ENCODE results near the gene CCDC15. TPM values are rescaled to one million over a fixed set of nuclear protein-coding genes. Genes with fewer than 3 reads are reported as not detected.

CCDC15 gene
- total RNA-seq, 1 experiment from 2014 or later: 2.8 TPM

- Mint-ChIP-seq H3K4me1 (no peaks in the 10 kb centered on the region), H3K36me3 (ENCODE audit: insufficient read depth in 1 of 3, low read depth in 3 of 3) (peaks cover 0 to 4% (median 0%) of the 10 kb centered on the region in 3 experiments; a peak in 1 of 7 replicates), H3K4me3 (no peak overlapping the region), H3K27me3 (ENCODE audit: low read depth) (no peaks in the 10 kb centered on the region), H3K27ac (no peak overlapping the region), H3K9me3 (peaks cover 0 to 3% of the 10 kb centered on the region in 2 experiments; a peak in 1 of 5 replicates)
- Histone ChIP-seq H2AFZ (ENCODE audit: low read length) (no peak overlapping the region), H3K4me2 (ENCODE audit: insufficient read depth, insufficient read length, low read length) (no peak overlapping the region), H2BK120ac (ENCODE audit: low read depth, low read length, poor library complexity, severe bottlenecking) (no peak overlapping the region), H4K91ac (ENCODE audit: insufficient read length, low read depth, low read length) (no peak overlapping the region), H2BK20ac (ENCODE audit: low read depth, low read length, poor library complexity, severe bottlenecking) (no peak overlapping the region), H3K18ac (ENCODE audit: insufficient read length, low read depth, low read length) (no peak overlapping the region), H3K27ac (ENCODE audit: insufficient read length, low read depth, low read length) (no peak overlapping the region), H3K4ac (ENCODE audit: low read depth, low read length) (no peak overlapping the region), H3K9ac (ENCODE audit: extremely low read depth, insufficient read length, low read length) (no peak overlapping the region), H4K8ac (replicated peaks; ENCODE audit: insufficient read length, low read depth, low read length) (no peak overlapping the region), H2BK15ac (ENCODE audit: low read depth, low read length) (no peak overlapping the region), H3K79me2 (ENCODE audit: insufficient read depth, low read length) (no peaks in the 10 kb centered on the region), H3K23me2 (ENCODE audit: insufficient read length, low read depth, low read length, poor library complexity, severe bottlenecking) (no peaks in the 10 kb centered on the region), H3K4me1 (ENCODE audit: insufficient read depth, low read length) (no peaks in the 10 kb centered on the region), H3K9me3 (ENCODE audit: control insufficient read depth, low read depth, low read length) (no peaks in the 10 kb centered on the region), H3K23ac (ENCODE audit: insufficient read length, low read depth, low read length) (no peak overlapping the region), H2AK5ac (ENCODE audit: insufficient read length, low read length) (no peak overlapping the region), H2BK5ac (ENCODE audit: insufficient read length, low read length) (no peak overlapping the region), H3K27me3 (ENCODE audit: insufficient read depth, low read length) (no peaks in the 10 kb centered on the region), H4K5ac (ENCODE audit: insufficient read length, low read depth, low read length) (no peak overlapping the region), H3K79me1 (ENCODE audit: insufficient read depth, low read depth, low read length, poor library complexity, severe bottlenecking) (no peaks in the 10 kb centered on the region), H3T11ph (ENCODE audit: low read length) (no peak overlapping the region), H2BK12ac (ENCODE audit: insufficient read length, low read depth, low read length) (no peak overlapping the region), H4K20me1 (ENCODE audit: control insufficient read depth, insufficient read depth, insufficient read length) (peaks cover 3% of the 10 kb centered on the region), H3K56ac (ENCODE audit: insufficient read length, low read depth, low read length) (no peak overlapping the region), H3K14ac (ENCODE audit: insufficient read depth, low read length) (no peak overlapping the region)
- WGBS (ENCODE audit: extremely low coverage, insufficient read length, low lambda C conversion rate): no CpG with 5 or more reads among the region's 1 CpG
- TF ChIP-seq, protein P1, sequence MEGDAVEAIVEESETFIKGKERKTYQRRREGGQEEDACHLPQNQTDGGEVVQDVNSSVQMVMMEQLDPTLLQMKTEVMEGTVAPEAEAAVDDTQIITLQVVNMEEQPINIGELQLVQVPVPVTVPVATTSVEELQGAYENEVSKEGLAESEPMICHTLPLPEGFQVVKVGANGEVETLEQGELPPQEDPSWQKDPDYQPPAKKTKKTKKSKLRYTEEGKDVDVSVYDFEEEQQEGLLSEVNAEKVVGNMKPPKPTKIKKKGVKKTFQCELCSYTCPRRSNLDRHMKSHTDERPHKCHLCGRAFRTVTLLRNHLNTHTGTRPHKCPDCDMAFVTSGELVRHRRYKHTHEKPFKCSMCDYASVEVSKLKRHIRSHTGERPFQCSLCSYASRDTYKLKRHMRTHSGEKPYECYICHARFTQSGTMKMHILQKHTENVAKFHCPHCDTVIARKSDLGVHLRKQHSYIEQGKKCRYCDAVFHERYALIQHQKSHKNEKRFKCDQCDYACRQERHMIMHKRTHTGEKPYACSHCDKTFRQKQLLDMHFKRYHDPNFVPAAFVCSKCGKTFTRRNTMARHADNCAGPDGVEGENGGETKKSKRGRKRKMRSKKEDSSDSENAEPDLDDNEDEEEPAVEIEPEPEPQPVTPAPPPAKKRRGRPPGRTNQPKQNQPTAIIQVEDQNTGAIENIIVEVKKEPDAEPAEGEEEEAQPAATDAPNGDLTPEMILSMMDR (conservative IDR thresholded peaks at IDR 0.05): no peak
- no peak for DNase-seq
Measured at GRCh38 chr11:124987096-124987495, 33.1 kb downstream of the CCDC15 start.
